Measurements from ENCODE around the gene TLCD5.

Gene TLCD5

GRCh38 chr11:120285256-120285655 lies 39.8 kb upstream of the TLCD5 start:
- no peak for TF ChIP-seq CTCF (IDR thresholded peaks at IDR 0.05; ENCODE audit: control insufficient read depth, insufficient read depth, low read depth, low read length, missing control alignments)
- DNase-seq (ENCODE audit: low read depth), result peak; percentile 7
- no peak overlapping the region for H3K4me3 ChIP-seq (ENCODE audit: control insufficient read depth, low read depth, low read length)

- no peak for DNase-seq (ENCODE audit: low read depth)
- no peak overlapping the region for H3K4me3 ChIP-seq (ENCODE audit: control insufficient read depth, low read depth, low read length)
- no peak for TF ChIP-seq CTCF (IDR thresholded peaks at IDR 0.05; ENCODE audit: control insufficient read depth, insufficient read depth, low read depth, low read length, missing control alignments)
Measured at GRCh38 chr11:120288021-120288420, 37.1 kb upstream of the TLCD5 start.

DNA sequence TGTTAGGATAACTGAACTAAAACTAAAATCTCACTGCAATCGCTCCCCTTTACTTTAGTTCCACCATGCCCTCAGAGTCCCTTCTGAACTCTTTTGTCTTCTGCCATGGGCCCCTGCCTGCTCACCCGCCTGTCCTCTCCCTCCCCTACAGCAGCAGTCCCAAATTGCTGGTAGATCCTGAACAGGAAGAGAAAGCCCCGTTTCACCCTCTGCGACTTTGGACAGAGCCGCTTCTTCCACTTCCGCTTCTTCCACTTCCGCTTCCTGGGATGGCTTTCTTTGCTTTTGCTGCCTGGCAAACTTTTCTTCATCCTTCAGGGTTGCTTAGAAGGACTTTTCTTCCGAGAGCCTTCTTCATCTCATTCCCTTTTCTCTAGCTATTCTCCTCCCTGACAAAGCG lies 35.7 kb upstream of the TLCD5 start:
- no peak for DNase-seq (ENCODE audit: low read depth)
- H3K4me3 ChIP-seq (ENCODE audit: control insufficient read depth, low read depth, low read length), result no peak overlapping the region
- no peak for TF ChIP-seq CTCF (IDR thresholded peaks at IDR 0.05; ENCODE audit: control insufficient read depth, insufficient read depth, low read depth, low read length, missing control alignments)

GRCh38 chr11:120290956-120291355 lies 34.1 kb upstream of the TLCD5 start:
- TF ChIP-seq CTCF (IDR thresholded peaks at IDR 0.05; ENCODE audit: control insufficient read depth, insufficient read depth, low read depth, low read length, missing control alignments), result no peak
- no peak for DNase-seq (ENCODE audit: low read depth)

GRCh38 chr11:120293038-120293800 lies 31.9 kb upstream of the TLCD5 start:
- DNase-seq (ENCODE audit: low read depth), result no peak
- no peak overlapping the region for H3K4me3 ChIP-seq (ENCODE audit: control insufficient read depth, low read depth, low read length)
- no peak for TF ChIP-seq CTCF (IDR thresholded peaks at IDR 0.05; ENCODE audit: control insufficient read depth, insufficient read depth, low read depth, low read length, missing control alignments)

More at GRCh38 chr11:120290956-120291355, 34.1 kb upstream of the TLCD5 start:
- no peak overlapping the region for H3K4me3 ChIP-seq (ENCODE audit: control insufficient read depth, low read depth, low read length)

GRCh38 chr11:120294096-120294495 lies 31.0 kb upstream of the TLCD5 start:
- DNase-seq (ENCODE audit: low read depth), result no peak
- no peak for TF ChIP-seq CTCF (IDR thresholded peaks at IDR 0.05; ENCODE audit: control insufficient read depth, insufficient read depth, low read depth, low read length, missing control alignments)
- no peak overlapping the region for H3K4me3 ChIP-seq (ENCODE audit: control insufficient read depth, low read depth, low read length)

Data from AG09309 (cell line).